Erythroblast (primary cell): ENCODE data around the gene VIPAS39.
A peak's percentile ranks its signal among the peaks of the same experiment; 100 is the strongest.
"Not testable (repeated sequence)": the region's sequence is repeated elsewhere in the genome, so short reads cannot be mapped to it uniquely, and the experiment has no call there.

Experiments used
- DNase-seq, 2 experiments: peaks; one replicate each; lab custom pipeline; 2025; lab: John Stamatoyannopoulos, UW
- GATA1 ChIP-seq: IDR thresholded peaks from 2 replicates; pipeline ENCODE4 v1.6.1; 2011; ENCODE audit warnings: low read depth, mild to moderate bottlenecking, control low read depth, low read length, moderate library complexity
- POLR2A ChIP-seq: IDR thresholded peaks from 2 replicates; pipeline ENCODE4 v1.6.1; 2011; ENCODE audit warnings: mild to moderate bottlenecking, low read length

The VIPAS39 gene

DNA sequence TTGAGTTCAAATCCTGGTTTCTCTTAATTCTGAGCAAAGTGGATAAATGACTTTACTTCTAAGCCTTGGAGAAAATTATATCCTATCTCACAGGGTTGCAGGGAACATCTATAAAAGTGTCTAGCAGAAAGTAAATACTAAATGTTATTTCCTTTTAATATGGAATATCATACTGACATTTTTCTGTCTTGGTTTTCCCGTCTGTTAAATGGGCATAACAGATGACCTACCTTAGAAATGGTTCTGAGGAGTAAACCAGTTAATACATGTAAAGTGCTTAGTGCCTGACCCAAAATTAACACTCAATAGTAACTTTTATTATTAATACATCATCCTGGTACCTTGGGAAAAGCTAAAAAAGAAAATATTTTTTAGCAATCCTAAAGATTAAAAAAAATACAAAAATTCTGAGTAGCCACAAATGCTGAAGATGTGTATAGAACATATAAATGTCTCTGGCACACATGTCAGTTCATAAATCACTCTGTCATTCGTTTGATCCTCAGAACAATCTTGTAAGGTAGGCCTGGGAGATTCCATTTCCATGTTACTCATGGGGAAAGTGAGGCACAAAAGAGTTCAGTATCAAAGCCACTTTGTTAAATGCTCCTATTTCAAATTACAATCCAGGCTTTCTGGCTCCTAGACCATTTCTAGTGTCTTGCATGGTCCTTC, 1.3 kb downstream of the VIPAS39 start:
- TF ChIP-seq POLR2A: no peak
- no peak for DNase-seq

DNA sequence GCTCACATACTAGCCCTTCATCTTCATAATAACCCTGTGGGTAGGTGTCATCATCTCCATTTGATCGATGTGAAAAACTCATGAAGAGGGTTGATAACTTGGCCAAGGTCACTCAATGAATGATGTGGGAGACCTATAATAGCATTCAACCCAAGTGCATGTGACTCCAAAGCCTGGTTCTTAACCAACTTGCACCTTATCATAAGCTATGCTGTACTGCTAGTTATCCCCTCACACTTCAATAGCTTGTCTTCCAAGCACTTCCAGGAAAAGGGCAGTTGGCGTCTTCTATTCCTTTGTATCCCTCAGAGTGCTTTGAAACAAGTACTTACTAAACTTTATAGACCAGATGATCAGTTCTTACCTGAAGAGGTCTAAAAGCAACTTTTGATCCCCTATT, 15.2 kb downstream of the VIPAS39 start:
- TF ChIP-seq GATA1: no peak
- DNase-seq: no peak

- TF ChIP-seq GATA1 (no peak), POLR2A (no peak)
- no peak for DNase-seq
Observed at GRCh38 chr14:77439861-77440260, 17.5 kb downstream of the VIPAS39 start.

DNA sequence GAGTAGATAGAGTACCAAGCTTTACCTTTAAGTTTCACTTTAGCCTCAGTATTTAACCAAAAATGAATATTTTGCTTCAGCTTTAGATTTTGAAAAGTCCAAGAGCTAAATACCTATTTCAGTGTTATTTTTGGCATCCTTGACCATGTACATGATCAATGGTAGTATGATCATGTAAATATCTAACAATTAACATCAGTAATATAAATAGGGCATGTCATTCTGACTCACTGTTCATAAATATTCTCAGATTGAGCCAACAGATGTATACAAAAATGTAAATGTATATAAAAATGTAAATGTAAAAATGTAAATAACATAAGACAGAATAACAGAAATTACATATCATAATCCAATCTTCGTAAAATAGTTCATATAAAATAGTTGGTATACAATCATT, 18.8 kb downstream of the VIPAS39 start:
- no peak for TF ChIP-seq GATA1
- TF ChIP-seq POLR2A: no peak
- no peak for DNase-seq

DNA sequence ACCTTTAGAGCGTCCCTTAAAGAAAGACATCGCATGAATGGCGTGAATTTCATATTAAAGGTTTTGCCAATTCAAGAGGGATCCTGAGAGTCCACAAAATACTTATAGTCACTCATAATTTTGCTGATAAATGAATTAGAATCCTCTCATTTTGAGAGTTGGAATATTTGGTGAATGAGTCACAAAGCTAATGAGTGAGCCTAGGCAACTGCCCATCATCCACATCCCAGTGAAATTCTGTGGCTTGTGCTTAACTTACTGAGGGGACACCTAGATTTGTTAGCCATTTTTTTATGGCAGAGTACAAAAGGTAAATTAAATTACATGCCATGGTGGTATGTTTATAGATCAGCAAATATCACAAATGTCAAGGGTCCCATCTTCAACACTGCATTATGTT, 21.4 kb downstream of the VIPAS39 start:
- DNase-seq: no peak
- TF ChIP-seq POLR2A: no peak
- TF ChIP-seq GATA1: no peak

DNA sequence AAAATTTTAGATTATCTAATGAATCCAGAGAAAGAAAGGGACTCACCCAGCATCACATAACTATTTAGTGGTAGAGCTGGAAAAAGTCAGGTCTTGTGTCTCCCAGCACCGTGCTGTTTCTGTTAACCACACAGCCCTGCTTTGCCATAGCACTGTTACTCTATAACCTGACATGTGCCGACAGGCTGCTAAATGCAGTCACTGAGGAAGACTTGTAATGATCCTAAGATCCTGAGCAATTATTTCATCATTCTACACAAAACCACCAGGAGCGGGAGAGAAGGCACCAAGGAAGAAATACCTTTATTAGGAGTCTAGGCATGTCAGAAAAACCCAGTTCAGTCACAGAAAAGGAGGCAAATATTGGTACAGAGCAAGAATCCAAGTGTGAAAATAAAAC, 31.0 kb downstream of the VIPAS39 start:
- DNase-seq: no peak
- TF ChIP-seq GATA1 (no peak), POLR2A (no peak)

GRCh38 chr14:77424862-77425261, 32.5 kb downstream of the VIPAS39 start:
- no peak for DNase-seq
- no peak for TF ChIP-seq GATA1
- TF ChIP-seq POLR2A: no peak

- no peak for DNase-seq
Observed at GRCh38 chr14:77423423-77423822, 34.0 kb downstream of the VIPAS39 start, which contains the start of gene NOXRED1. NOXRED1 (minus strand) TSS chr14:77423523; CDS start chr14:77422889, 634 bp downstream.

DNA sequence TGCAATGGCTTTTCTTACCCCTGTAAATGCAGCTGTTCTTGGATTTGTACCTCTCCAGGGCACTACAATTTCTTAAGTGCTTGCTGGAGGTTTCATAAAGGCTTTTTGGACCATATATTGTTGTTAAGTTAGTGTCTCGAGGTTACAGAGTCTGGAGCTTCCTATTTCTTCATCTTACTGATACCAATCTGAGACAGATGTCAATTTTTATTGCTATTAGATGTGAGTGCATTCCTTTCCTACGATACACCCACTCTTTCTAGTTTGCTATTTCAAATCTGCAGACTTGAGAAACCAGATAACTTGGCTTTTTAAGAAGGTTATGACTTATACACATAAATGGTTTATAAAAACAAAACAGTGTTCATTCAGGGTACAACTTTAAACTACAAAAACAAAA, 36.2 kb downstream of the VIPAS39 start:
- TF ChIP-seq POLR2A (no peak), GATA1 (no peak)
- no peak for DNase-seq

More at GRCh38 chr14:77423423-77423822, 34.0 kb downstream of the VIPAS39 start, which contains the start of gene NOXRED1:
- TF ChIP-seq GATA1 (no peak), POLR2A (no peak)

- no peak for DNase-seq
- TF ChIP-seq GATA1 (no peak), POLR2A (no peak)
Observed at GRCh38 chr14:77416836-77417235, 40.6 kb downstream of the VIPAS39 start.

DNA sequence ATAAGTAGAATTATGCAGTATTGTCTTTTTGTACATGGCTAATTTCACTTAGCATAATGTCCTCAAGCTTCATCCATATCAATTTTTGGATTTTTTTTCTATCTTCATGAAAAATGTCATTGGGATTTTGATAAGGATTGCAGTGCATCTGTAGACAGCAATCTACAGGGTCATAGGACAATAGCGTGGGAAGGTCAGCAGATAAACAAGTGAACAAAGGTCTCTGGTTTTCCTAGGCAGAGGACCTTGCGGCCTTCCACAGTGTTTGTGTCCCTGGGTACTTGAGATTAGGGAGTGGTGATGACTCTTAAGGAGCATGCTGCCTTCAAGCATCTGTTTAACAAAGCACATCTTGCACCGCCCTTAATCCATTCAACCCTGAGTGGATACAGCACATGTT, 41.3 kb downstream of the VIPAS39 start:
- DNase-seq: not testable (repeated sequence)

GRCh38 chr14:77415403-77416030, 41.9 kb downstream of the VIPAS39 start:
- DNase-seq: not testable (repeated sequence)

DNA sequence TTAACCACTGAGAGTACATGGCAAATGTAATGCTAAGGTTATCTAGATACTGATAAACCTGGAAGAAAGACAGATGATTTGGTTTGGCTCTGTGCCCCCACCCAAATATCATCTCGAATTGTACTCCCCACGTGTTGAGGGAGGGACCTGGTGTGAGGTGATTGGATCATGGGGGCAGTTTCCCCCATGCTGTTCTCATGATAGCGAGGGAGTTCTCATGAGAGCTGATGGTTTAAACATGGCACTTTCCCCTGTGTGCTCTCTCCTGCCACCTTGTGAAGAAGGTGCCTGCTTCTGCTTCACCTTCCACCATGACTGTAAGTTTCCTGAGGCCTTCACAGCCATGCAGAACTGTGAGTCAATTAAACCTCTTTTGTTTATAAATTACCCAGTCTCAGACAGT, 48.3 kb downstream of the VIPAS39 start:
- TF ChIP-seq GATA1 (no peak), POLR2A (no peak)
- DNase-seq: peak; percentile 47 to 75

DNA sequence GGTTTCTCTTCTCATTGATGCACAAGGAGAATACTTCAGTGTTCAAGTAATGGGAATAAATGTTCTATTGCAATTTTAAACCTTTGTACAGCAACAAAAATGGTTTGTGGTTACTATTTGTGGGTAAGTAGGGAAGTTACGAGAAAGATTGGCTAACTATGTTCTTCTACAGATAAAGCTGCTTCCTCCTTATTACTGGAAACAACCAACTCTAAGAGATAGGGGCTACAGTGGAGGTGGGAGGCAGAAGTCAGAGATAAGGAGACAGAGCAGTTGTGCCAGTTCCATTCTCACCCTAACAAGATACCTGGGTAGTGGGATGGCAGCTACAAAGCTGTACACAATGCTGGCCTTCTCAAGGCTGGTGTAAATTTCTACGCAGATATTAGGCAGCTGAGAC, 50.2 kb downstream of the VIPAS39 start:
- DNase-seq: peak; percentile 37 to 44
- TF ChIP-seq GATA1: no peak
- no peak for TF ChIP-seq POLR2A

DNA sequence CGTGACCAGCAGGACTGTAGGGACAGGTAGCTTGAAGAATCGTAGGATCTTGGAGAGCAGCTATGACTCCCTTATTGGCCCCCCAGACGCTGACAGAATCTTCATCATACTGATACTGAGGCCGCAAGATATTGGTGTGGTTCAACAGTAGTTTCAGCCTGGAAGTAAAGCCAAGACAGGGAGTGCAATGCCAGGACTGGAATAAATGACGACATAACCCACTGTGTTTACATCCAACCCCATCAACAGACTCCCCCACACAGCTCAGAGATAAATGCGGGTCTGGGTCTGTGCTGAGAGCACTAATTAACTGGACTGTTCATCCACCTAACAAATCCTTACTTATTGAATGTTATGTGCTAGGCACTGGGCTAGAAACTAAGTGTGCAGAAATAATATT, 50.7 kb downstream of the VIPAS39 start:
- no peak for TF ChIP-seq POLR2A
- TF ChIP-seq GATA1: no peak
- peak; percentile 30 to 31 for DNase-seq
